Transverse colon (tissue), 4 donors: ENCODE measurements around the gene SRM.

ENCODE experiments used
- CTCF ChIP-seq, 5 experiments: fragments of 200-600 bp in 3 of 5; fragments of 450-650 bp in 2 of 5; sonication (generic) in 3 of 5; IDR thresholded peaks; 1 replicate in 2 of 5; 2 replicates in 3 of 5; pipeline ENCODE4 v1.5.1; 2016 to 2017; ENCODE audit warnings: antibody characterized with exemption in 5 of 5, inconsistent platforms in 3 of 5, mild to moderate bottlenecking in 2 of 5, moderate library complexity in 1 of 5
- EP300 ChIP-seq: sonication (generic); formaldehyde crosslinking; IDR thresholded peaks from one replicate; pipeline ENCODE4 v1.6.1; 2017; ENCODE audit warnings: antibody characterized with exemption, low read depth
- POLR2A ChIP-seq: fragments of 450-650 bp; IDR thresholded peaks from one replicate; pipeline ENCODE4 v1.6.1; 2016; ENCODE audit warnings: antibody characterized with exemption, mild to moderate bottlenecking, moderate library complexity
- POLR2AphosphoS5 ChIP-seq, 3 donors: sonication (generic); formaldehyde crosslinking; IDR thresholded peaks; one replicate each; pipeline ENCODE4 v1.6.1; 2016; ENCODE audit warnings: antibody characterized with exemption in 3 of 3

GRCh38 chr1:11078631-11079030 is 18.8 kb upstream of the SRM start:
- TF ChIP-seq POLR2A (no peak), CTCF (IDR thresholded peaks at IDR 0.05) (no peak), POLR2AphosphoS5 (IDR thresholded peaks at IDR 0.05) (no peak), EP300 (no peak)
